ENCODE measurements around the gene VIL1.

Gene VIL1

DNA sequence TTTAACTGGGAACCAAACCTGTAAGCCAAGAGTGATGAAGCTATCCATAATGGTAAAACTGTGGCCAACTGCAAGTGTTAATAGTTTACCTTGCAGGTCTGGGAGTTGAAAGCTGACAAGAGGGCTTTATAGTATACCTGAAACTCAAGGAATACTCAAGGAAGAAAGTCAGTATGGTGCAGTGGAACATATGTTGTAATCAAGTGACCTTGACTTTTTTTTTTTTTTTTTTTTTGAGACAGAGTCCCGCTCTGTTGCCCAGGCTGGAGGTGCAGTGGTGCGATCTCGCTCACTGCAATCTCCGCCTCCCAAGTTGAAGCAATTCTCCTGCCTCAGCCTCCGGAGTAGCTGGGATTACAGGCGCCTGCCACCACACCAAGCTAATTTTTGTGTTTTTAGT, 27.6 kb downstream of the VIL1 start:
- DNase-seq, result no peak

DNA sequence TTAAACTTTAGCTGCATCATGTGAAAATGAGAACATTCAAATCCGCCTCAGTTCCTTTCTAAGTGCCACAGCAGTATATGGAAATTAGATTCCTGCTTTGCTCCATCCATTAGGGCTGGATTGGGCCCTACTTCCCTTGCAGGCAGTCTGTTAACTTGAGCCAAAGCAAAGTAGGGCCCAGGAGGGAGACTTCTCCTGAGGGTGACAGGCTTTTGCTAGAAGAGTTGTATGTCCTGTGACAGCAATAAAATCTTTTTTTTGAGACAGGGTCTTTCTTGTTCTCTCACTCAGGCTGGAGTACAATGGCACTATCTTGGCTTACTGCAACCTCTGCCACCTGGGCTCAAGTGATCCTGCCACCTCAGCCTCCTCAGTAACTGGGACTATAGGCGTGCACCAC, 28.1 kb downstream of the VIL1 start:
- DNase-seq, result no peak

DNA sequence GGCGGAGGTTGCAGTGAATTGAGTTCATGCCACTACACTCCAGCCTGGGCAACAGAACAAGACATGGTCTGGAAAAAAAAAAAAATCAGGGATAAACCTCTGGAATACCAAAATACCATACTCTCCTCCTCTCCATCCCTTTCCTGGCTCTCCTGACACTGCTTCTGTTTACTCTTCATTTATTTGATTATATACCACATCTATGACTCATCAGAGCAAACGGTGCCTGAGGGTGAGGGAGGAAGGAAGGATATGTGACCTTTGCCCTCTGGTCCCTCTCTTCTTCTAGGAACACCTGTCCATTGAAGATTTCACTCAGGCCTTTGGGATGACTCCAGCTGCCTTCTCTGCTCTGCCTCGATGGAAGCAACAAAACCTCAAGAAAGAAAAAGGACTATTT, 30.0 kb downstream of the VIL1 start:
- no peak for DNase-seq

DNA sequence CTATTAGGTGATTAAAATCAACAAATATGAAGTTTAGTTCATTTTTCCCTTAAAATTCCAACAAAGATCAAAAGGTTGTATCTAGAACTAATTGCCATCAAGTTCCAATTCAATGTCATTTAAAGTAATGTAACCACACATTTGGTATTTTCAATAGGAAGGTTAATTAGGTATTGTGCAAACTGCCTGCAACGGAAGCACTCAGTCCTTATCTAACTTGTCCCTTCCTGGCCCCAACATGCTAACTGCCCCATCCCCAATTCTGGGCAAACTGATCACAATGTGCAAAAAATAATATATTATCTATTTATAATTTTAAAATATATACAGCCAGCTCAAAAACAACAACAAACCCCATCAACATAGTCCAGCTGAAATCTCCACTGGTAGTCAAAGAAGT, 33.2 kb downstream of the VIL1 start:
- DNase-seq, result no peak

DNA sequence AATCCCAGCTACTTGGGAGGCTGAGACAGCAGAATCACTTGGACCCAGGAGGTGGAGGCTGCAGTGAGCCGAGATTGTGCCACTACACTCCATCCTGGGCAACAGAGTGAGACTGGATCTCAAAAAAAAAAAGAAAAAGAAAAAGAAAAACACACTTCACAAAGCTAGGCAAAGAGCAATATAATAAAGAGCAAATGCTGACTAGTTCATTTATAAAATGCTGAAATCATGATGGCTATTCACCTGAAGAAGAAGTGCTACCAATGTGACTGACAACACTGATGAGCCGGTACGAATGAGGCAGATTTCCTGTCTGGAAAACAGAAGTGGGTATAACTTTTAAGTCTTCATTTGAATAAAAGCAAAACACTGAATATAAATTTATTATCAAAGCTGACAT, 37.9 kb downstream of the VIL1 start:
- no peak for DNase-seq

DNA sequence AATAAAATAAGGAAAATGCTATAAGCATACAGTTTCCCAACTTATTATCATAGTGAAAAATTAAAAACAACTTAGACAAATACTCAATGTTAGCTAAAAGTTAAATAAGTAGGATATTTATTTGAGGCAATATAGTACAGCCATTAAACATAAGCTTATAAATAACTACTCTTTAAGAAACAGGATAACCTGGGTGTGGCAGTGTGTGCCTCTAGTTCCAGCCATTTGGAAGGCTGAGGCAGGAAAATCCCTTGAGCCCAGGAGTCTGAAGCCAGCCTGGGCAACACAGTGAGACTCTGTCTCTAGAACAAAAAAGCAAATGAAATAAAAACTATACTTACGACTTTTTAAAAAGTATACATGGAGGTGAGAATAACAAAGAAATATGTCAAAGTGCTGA, 39.7 kb downstream of the VIL1 start:
- no peak for DNase-seq

DNA sequence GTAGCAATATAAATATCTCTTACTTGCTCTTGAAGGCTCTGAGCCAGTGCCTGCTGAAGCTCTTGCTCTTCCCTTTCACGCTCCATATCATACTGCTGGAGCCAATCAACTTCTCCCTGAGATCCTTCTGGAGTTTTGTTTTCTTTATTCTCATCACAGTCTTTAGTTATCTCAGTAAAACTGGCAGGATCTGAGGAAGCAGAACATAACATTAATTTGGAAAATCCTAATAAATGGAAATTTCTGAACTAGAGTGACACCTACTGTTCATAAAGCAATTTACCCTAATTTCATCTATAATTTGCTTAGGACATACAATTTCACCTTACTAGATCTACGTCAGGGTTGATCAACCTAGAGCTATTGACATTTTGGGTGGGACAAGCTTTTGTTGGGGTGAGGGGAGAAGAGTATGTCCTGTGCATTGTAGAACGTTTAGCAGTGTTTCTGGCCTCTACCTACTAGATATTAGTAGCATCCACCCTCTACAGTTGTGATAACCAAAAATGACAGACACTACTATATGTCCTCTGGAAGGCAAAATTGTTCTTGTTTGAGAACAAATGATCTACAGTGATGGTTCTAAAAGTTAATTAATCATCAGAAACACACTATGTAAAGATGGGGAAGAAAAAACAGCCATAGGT, 47.2 kb downstream of the VIL1 start:
- DNase-seq, result no peak

DNA sequence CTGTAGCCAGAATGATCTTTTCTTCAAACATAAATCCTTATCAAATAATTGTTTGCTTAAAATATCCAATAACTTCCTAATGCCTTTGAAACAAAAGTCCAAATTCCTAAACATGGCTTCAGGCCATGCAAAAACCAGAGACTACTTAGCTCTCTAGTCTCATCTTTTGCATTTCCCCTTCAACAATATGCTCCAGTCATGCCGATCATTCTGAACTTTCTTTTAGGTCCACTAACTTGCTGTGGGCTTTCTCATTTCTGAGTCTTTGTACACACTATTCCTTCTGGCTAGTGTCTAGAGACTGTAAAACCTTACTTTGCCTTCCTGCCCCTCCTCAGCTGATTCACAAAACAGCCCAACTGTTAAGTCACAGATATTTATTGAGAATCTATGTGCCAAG, 51.5 kb downstream of the VIL1 start:
- DNase-seq, result no peak

DNA sequence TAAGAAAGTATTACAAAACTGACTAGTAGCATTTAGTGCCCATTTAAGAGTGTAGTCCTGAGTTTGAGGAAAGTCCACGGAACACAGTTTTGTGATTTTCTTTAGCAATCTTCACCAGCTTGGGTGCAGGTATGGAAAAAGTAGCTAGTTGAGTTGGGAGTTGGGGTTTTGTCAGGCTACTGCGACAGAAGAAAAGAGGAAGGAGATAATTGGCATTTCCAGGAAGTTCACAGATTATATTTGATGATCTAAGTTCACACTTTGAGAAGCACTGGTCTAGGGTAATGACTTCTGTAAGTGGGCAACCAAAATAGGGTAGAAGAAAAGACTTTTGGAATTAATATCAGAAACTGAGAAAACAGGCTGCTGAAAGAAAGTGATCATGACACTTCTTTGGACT, 52.1 kb downstream of the VIL1 start:
- DNase-seq, result no peak

DNA sequence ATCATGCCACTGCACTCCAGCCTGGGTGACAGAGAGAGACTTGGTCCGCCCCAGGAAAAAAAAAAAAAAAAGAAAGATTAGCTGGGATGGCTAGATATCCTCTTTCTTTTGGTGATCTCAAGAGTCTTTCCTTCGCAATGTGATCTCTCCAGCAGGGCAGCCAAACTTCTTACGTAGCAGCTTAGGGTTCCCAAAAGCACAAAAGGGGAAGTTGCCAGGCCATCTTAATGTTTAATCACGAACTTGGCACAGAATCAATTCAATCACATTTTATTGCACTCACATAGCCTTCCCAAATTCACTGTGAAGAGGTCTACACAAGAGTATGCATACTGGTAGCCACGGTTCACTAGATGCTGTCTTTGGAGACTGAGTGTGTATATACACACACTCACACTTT, 53.1 kb downstream of the VIL1 start:
- DNase-seq, result no peak

DNA sequence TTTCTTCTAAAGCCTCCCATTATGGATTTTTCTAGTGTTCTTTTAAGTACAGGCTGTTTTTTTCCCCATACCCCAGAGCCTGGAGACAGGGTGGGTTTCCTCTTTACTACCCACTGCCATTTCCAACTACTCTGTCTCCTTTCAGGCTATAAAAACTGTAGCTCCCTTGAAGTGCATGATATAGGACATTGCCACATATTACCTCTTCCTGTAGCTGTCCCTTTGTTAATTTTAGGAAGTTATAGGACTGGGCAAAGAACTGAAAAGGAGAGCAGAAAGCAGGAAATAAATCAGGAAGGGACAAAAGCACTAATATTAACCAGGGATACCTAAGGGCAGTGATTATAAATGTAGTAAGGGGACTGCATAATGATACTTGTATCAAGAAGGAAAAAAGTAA, 54.1 kb downstream of the VIL1 start:
- no peak for DNase-seq

DNA sequence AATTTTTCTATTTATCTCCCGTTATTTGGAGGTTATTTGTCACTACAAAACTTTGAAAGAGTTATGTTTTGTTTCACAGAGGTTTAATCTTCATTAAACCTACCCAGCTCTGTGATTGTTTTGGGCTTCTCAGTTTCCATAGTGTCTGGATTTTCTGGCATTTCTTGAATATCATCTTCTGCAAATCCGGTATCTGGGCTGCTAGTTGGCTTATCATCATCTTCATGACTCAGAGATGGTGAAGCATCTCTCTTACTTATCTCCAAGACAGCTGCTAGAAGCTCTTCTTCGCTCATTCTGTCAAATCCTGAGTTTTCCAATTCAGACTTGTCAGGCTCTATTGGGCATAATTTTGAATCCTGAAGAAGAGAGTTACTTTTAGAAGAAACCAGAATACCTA, 55.6 kb downstream of the VIL1 start:
- DNase-seq, result no peak

DNA sequence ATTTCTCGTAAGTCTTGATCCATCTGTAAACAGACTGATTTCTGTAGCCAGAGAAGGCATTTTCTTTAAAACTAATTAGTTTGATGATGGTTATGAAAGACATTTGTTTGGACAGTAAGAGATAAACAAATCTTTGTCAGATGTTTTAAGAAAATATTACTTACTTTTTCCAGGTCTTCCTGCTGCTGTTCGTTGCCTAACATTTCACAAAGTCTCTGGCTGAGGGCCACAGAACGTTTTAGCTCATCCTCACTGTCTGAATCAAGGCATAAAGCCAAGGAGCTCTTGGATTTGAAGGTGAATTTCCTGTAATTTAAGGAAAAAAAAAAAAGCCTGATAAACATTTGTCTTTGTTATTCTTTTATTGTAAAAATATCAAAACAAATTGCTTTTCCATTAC, 57.8 kb downstream of the VIL1 start:
- DNase-seq, result no peak

DNA sequence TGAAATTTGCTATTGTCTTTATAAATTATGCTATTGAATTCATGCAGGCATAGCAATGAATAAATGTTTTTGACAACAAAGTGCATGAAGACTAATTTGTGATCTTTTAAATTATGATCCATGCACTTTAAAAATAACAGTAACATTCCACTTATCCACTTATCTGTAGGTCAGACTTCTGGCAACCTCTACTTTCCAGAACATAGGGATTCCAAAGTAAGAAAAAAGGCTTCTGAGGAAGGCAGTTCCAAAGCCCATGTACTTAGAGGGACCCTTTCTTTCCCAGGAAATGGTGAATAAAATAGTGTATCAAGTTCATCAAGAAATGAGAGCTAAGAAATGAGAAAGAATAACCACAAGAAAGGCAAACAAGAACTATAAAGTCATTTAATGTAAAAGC, 58.3 kb downstream of the VIL1 start:
- no peak for DNase-seq

DNA sequence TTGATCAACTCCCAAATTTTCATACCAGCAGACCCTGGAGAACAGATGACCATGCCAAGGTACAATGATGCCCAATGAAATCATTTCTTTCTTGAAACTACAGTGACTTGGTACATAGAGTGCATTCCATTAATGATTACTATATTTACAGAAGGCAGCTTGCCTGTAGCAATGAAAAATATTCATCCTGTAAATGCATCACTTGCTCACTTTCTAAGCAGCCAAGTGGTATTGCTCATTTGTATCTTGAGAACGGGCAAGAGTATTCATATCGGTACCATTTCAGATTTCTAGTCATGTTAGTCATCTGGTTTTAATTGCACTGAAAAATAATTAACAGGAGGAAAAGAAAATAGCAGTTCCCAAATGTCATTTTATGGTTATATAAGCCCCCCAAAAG, 59.6 kb downstream of the VIL1 start:
- DNase-seq, result no peak

DNA sequence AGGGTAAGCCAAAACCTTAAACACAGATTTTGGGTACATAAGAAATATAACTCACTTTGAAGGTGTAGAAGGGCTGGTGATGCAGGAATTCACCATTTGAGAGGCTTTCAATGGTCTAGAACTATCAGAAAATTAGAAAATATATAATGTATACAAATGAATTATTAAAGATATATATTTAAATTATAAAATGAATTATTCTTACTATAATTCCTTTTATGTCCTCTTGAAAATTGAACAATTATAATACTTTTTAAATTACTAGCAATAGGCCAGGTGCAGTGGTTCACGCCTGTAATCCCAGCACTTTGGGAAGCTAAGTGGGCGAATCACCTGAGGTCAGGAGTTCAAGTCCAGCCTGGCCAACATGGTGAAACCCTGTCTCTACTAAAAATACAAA, 60.7 kb downstream of the VIL1 start:
- DNase-seq, result no peak

DNA sequence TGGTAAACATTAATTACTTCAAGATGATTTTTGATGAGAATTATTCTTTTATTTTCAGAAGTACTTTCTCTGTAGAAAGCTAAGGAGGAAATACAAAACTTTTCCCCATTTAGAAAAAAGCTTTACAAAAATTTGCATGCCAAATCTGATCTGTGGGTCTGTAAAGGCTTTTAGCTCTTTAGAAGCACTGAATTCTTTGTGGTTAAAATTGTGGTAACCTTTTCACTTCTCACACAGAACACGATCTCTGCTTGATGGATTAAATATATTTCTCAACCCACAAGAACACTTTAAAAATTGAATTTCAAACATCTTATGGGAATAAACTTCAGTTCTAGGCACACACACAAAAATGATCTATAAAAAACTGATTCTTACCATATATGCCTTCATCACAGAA, 63.7 kb downstream of the VIL1 start:
- DNase-seq, result no peak

DNA sequence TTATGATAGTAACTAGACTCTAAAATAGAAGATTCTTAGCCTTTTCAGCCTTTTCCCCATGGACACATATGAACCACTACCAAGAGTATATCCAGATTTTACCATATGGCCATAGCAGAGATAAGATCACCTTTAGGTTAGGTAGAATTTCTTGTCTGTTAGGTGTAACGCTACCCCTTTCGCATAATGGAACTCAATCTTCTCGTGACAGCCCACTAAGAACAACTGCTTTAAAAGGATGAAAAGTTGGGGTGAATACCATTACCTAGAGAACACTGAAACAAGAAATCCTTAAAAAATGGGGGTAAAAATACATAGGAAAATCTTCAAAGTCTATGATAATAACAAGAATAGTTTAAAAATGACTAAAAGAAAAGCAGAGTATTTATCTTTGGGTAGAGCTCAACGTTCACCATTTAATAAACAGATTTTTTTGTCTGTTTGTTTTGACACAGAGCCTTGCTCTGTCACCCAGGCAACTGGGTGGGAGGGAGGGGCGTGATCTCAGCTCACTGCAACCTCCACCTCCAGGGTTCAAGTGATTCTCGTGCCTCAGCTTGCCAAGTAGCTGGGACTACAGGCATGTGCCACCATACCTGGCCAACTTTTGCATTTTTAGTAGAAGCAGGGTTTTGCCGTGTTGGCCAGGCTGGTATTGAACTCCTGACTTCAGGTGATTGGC, 67.2 kb downstream of the VIL1 start:
- DNase-seq, result no peak

DNA sequence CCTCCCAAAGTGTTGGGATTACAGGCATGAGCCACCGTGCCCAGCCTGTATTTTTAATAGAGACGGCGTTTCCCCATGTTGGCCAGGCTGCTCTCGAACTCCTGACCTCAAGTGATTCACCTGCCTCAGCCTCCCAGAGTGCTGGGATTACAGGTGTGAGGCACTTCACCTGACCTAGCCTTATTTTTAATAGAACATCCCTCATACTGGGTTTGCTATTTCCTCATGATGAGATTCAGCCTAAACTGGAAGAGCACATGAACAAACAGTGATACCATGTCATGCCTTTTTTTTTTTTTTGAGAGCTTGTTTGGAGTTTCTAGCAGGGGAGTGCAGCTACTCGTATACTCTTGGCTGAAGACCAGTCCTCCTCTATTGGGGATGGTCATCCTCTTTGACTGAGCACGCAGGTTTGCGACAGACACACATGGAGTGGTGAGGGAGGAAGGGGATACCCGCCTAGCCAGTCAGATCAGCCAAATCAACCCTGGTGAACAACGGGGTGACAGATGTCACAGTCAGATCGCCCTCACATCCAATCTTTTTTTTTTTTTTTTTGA, 81.7 kb downstream of the VIL1 start:
- no peak for DNase-seq

DNA sequence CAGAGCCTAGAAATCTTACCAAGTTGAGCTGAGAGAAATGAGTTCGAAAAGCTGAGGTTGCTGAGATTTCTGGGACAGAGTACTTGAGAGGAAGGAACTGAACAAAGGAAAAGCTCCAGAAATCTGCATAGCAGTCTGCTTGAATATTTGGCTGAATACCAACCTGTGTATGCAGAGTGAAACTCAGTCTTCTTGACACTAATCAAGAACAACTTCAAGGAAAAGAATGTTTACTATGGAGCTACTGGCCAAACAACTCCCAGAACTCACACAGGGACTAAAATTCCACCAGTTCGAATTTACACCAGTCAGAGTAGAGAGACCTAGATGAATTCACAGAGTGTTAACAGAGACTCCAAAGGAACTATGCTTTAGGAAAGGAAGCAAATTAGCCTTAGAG, 82.7 kb downstream of the VIL1 start:
- DNase-seq, result no peak
